ENCODE data around the gene BTBD10.
A peak's percentile ranks its signal among the peaks of the same experiment; 100 is the strongest.

The BTBD10 gene

GRCh38 chr11:13386567-13386966, 76.5 kb downstream of the BTBD10 start:
- TF ChIP-seq POLR2A (IDR thresholded peaks at IDR 0.05; ENCODE audit: extremely low read depth, insufficient read length) (no peak), CTCF (IDR thresholded peaks at IDR 0.05; ENCODE audit: low read depth, low read length) (no peak), MYC (IDR thresholded peaks at IDR 0.05; ENCODE audit: low read depth, low read length) (no peak), MAX (IDR thresholded peaks at IDR 0.05; ENCODE audit: low read depth, low read length) (no peak)
- no peak for DNase-seq (ENCODE audit: low read depth)

DNA sequence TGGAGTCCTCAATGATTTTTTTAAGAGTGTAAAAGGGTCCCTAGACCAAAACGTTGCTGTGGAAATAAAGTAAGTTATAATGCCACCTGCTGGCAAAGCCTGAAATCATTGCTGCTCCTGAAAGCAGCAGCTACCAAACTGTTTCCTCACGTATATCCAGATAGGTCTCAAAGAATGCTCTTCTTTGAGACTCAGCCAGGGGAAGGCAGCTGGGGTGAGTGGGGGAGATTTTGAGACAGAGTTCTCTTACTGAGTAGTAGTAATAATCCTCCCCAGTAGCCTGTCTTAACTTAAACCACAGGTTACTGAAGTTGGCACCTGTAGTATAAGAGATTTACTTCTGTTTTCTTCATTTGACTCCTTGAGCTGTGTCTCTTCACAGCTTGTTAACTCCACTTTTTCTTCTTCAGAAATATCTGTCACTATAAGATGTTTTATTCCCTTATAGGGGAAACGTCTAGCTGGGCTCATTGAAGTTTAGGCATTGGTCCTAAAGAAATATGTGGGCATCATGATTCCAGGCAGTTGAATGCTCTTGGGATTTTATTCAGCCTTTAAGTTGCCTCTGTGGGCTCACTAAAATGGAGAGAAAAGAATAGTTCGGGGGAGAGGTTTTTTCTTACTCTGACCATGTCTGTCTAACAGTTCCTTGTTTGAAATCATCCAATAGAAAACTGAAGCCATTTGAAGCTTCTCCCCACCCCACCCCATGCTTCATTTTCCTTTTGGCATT, 77.9 kb downstream of the BTBD10 start:
- TF ChIP-seq MAX (IDR thresholded peaks at IDR 0.05; ENCODE audit: low read depth, low read length) = no peak
- peak; percentile 52 for TF ChIP-seq CTCF (IDR thresholded peaks at IDR 0.05; ENCODE audit: low read depth, low read length)
- no peak overlapping the region for H3K4me3 ChIP-seq (ENCODE audit: low read depth, low read length)
- peak; percentile 45 for DNase-seq (ENCODE audit: low read depth)

More at GRCh38 chr11:13386567-13386966, 76.5 kb downstream of the BTBD10 start:
- H3K4me3 ChIP-seq (ENCODE audit: low read depth, low read length) = no peak overlapping the region

DNA sequence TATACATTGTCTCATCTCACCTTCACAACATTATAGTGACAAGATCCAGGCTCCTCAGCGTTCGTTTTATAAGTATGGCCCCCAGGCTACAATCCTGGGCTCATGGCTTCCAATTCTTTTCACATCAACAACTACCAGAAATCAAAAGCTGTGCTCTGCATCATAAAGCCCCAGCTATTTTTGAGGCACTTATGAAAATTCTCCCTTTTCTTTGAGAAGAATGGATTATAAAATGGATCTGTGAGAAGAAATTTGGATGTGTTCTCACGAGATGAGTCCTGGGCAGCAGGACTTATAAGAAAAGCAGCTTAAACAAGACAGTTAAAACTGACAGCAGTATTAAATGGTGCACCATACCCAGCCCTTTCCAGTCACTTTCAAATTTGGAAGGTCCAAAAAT, 80.3 kb downstream of the BTBD10 start:
- DNase-seq (ENCODE audit: low read depth) = no peak
- TF ChIP-seq MAX (IDR thresholded peaks at IDR 0.05; ENCODE audit: low read depth, low read length) (no peak), CTCF (IDR thresholded peaks at IDR 0.05; ENCODE audit: low read depth, low read length) (no peak), POLR2A (IDR thresholded peaks at IDR 0.05; ENCODE audit: extremely low read depth, insufficient read length) (no peak), MYC (IDR thresholded peaks at IDR 0.05; ENCODE audit: low read depth, low read length) (no peak)
- no peak overlapping the region for H3K4me3 ChIP-seq (ENCODE audit: low read depth, low read length)

GRCh38 chr11:13380731-13381130, 82.3 kb downstream of the BTBD10 start:
- no peak for TF ChIP-seq CTCF (IDR thresholded peaks at IDR 0.05; ENCODE audit: low read depth, low read length)
- TF ChIP-seq MYC (IDR thresholded peaks at IDR 0.05; ENCODE audit: low read depth, low read length) = no peak
- no peak for TF ChIP-seq POLR2A (IDR thresholded peaks at IDR 0.05; ENCODE audit: extremely low read depth, insufficient read length)
- no peak for TF ChIP-seq MAX (IDR thresholded peaks at IDR 0.05; ENCODE audit: low read depth, low read length)
- no peak for DNase-seq (ENCODE audit: low read depth)

GRCh38 chr11:13378316-13378715, 84.7 kb downstream of the BTBD10 start:
- H3K4me3 ChIP-seq (ENCODE audit: low read depth, low read length) = no peak overlapping the region
- DNase-seq (ENCODE audit: low read depth) = no peak

More at GRCh38 chr11:13380731-13381130, 82.3 kb downstream of the BTBD10 start:
- no peak overlapping the region for H3K4me3 ChIP-seq (ENCODE audit: low read depth, low read length)

More at GRCh38 chr11:13378316-13378715, 84.7 kb downstream of the BTBD10 start:
- TF ChIP-seq MYC (IDR thresholded peaks at IDR 0.05; ENCODE audit: low read depth, low read length) = no peak
- no peak for TF ChIP-seq MAX (IDR thresholded peaks at IDR 0.05; ENCODE audit: low read depth, low read length)
- no peak for TF ChIP-seq POLR2A (IDR thresholded peaks at IDR 0.05; ENCODE audit: extremely low read depth, insufficient read length)
- no peak for TF ChIP-seq CTCF (IDR thresholded peaks at IDR 0.05; ENCODE audit: low read depth, low read length)

All from NB4 (cell line).